ENCODE measurements around the gene ZNF438.

The ZNF438 gene

DNA sequence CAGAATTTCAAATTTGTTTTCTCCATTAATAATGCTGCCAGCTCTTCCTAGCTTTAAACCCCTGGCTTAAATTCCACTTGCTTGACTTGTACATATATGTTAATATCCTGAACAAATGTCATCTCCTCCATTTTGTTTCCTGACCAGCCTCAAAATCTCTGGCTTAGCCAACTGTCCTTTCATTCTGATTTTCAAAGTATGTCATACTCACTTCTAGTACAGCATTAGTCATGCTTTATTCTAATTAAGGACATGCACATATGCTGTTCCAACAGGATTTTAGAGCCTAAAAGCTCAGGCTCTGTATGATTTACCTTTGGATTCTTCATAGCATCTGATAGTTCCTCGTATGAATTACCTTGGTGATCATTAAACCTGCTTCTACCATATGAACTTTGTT lies 158.3 kb downstream of the ZNF438 start (continued):
- TF ChIP-seq, protein P1, sequence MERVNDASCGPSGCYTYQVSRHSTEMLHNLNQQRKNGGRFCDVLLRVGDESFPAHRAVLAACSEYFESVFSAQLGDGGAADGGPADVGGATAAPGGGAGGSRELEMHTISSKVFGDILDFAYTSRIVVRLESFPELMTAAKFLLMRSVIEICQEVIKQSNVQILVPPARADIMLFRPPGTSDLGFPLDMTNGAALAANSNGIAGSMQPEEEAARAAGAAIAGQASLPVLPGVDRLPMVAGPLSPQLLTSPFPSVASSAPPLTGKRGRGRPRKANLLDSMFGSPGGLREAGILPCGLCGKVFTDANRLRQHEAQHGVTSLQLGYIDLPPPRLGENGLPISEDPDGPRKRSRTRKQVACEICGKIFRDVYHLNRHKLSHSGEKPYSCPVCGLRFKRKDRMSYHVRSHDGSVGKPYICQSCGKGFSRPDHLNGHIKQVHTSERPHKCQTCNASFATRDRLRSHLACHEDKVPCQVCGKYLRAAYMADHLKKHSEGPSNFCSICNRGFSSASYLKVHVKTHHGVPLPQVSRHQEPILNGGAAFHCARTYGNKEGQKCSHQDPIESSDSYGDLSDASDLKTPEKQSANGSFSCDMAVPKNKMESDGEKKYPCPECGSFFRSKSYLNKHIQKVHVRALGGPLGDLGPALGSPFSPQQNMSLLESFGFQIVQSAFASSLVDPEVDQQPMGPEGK (CRISPR knock-in tag; IDR thresholded peaks at IDR 0.05; ENCODE audit: borderline replicate concordance) = no peak
- TF ChIP-seq, protein P2, sequence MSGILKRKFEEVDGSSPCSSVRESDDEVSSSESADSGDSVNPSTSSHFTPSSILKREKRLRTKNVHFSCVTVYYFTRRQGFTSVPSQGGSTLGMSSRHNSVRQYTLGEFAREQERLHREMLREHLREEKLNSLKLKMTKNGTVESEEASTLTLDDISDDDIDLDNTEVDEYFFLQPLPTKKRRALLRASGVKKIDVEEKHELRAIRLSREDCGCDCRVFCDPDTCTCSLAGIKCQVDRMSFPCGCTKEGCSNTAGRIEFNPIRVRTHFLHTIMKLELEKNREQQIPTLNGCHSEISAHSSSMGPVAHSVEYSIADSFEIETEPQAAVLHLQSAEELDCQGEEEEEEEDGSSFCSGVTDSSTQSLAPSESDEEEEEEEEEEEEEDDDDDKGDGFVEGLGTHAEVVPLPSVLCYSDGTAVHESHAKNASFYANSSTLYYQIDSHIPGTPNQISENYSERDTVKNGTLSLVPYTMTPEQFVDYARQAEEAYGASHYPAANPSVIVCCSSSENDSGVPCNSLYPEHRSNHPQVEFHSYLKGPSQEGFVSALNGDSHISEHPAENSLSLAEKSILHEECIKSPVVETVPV (CRISPR knock-in tag; IDR thresholded peaks at IDR 0.05) = no peak
- TF ChIP-seq GLIS3 (CRISPR knock-in tag; IDR thresholded peaks at IDR 0.05) (no peak), ZFP3 (CRISPR knock-in tag; IDR thresholded peaks at IDR 0.05) (no peak), TOX (CRISPR knock-in tag; IDR thresholded peaks at IDR 0.05; ENCODE audit: borderline replicate concordance) (no peak), ZFP30 (CRISPR knock-in tag; IDR thresholded peaks at IDR 0.05) (no peak), PPARA (CRISPR knock-in tag; IDR thresholded peaks at IDR 0.05; ENCODE audit: borderline replicate concordance) (no peak), ESRRG (CRISPR knock-in tag; IDR thresholded peaks at IDR 0.05) (no peak), SNAI2 (CRISPR knock-in tag; IDR thresholded peaks at IDR 0.05) (no peak)

DNA sequence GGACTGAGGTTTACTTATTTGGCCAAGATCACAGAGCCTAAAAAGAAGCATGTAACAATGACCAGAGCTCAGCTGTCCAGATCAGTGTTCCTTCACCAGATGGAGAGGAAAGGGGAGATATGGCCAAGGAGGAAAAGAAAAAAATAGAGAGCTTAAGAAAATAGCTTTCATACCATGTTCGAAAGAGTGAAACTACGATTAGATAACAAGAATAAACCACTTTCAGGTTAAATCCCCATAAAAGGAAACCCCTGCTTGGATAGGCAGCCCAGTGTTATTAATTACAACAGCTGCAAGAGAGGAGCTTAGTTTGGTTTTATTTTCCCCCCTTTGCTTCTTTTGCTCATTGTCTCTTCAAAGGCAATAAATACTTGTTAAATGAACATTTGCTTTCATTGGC lies 160.8 kb downstream of the ZNF438 start:
- TF ChIP-seq TCF4 (CRISPR knock-in tag; IDR thresholded peaks at IDR 0.05; ENCODE audit: borderline replicate concordance) (no peak), ESRRG (CRISPR knock-in tag; IDR thresholded peaks at IDR 0.05) (no peak), ARNTL (CRISPR knock-in tag; IDR thresholded peaks at IDR 0.05; ENCODE audit: borderline replicate concordance, low read depth) (no peak), OSR1 (CRISPR knock-in tag; IDR thresholded peaks at IDR 0.05) (no peak)
- TF ChIP-seq, protein P3, sequence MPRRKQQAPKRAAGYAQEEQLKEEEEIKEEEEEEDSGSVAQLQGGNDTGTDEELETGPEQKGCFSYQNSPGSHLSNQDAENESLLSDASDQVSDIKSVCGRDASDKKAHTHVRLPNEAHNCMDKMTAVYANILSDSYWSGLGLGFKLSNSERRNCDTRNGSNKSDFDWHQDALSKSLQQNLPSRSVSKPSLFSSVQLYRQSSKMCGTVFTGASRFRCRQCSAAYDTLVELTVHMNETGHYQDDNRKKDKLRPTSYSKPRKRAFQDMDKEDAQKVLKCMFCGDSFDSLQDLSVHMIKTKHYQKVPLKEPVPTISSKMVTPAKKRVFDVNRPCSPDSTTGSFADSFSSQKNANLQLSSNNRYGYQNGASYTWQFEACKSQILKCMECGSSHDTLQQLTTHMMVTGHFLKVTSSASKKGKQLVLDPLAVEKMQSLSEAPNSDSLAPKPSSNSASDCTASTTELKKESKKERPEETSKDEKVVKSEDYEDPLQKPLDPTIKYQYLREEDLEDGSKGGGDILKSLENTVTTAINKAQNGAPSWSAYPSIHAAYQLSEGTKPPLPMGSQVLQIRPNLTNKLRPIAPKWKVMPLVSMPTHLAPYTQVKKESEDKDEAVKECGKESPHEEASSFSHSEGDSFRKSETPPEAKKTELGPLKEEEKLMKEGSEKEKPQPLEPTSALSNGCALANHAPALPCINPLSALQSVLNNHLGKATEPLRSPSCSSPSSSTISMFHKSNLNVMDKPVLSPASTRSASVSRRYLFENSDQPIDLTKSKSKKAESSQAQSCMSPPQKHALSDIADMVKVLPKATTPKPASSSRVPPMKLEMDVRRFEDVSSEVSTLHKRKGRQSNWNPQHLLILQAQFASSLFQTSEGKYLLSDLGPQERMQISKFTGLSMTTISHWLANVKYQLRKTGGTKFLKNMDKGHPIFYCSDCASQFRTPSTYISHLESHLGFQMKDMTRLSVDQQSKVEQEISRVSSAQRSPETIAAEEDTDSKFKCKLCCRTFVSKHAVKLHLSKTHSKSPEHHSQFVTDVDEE (CRISPR knock-in tag; IDR thresholded peaks at IDR 0.05) = no peak

DNA sequence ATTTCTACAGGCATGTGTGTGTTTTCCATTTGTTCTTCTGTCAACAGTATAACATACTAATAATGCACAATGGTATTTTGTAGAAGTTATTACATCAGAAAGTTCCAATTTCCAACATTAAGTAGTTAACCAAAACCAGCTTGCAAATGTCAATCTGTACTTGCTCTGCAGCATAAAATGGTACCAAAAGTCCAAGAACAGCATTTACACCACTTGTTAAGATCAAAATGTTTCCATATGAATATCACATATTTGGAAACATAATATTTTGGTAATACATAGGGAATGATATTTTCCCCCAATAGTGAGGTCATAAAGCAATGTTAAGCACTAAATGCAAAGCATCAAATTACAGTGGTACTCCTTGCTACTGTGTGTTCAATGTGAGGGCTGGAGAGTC lies 162.1 kb downstream of the ZNF438 start:
- ATAC-seq = no peak
- TF ChIP-seq ARNTL (CRISPR knock-in tag; IDR thresholded peaks at IDR 0.05; ENCODE audit: borderline replicate concordance, low read depth) = no peak
- TF ChIP-seq PPARA (CRISPR knock-in tag; IDR thresholded peaks at IDR 0.05; ENCODE audit: borderline replicate concordance) = no peak
- no peak for TF ChIP-seq ZC3H10 (CRISPR knock-in tag; IDR thresholded peaks at IDR 0.05)
- TF ChIP-seq GLIS3 (CRISPR knock-in tag; IDR thresholded peaks at IDR 0.05) = no peak
- TF ChIP-seq ESRRG (CRISPR knock-in tag; IDR thresholded peaks at IDR 0.05) = no peak
- TF ChIP-seq BACH2 (CRISPR knock-in tag; IDR thresholded peaks at IDR 0.05; ENCODE audit: borderline replicate concordance) = no peak
- TF ChIP-seq, protein P4, sequence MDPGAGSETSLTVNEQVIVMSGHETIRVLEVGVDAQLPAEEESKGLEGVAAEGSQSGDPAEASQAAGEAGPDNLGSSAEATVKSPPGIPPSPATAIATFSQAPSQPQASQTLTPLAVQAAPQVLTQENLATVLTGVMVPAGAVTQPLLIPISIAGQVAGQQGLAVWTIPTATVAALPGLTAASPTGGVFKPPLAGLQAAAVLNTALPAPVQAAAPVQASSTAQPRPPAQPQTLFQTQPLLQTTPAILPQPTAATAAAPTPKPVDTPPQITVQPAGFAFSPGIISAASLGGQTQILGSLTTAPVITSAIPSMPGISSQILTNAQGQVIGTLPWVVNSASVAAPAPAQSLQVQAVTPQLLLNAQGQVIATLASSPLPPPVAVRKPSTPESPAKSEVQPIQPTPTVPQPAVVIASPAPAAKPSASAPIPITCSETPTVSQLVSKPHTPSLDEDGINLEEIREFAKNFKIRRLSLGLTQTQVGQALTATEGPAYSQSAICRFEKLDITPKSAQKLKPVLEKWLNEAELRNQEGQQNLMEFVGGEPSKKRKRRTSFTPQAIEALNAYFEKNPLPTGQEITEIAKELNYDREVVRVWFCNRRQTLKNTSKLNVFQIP (CRISPR knock-in tag; IDR thresholded peaks at IDR 0.05; ENCODE audit: borderline replicate concordance, low read depth) = no peak
- TF ChIP-seq ZNF8 (CRISPR knock-in tag; IDR thresholded peaks at IDR 0.05) = no peak

More for the DNA sequence above, 160.8 kb downstream of the ZNF438 start:
- ATAC-seq = no peak

DNA sequence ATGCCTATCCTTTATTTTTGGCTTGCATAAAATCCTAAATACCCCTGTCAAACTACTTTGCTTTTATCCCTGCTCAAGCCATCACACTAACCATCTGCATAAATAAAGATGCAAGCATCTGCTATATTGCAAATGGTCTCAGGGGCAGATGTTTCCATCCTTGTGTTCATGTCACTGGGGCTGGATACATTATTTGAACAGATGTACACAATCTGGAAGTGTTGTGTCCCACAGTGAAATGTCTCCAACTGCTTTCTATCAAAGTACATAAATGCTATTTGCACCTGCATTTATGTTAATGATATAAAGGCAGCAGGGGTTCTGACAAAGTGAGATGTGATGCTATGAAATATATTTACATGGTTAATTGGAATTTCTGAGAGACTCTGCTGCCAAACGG lies 163.1 kb downstream of the ZNF438 start:
- ATAC-seq = no peak
- TF ChIP-seq OSR1 (CRISPR knock-in tag; IDR thresholded peaks at IDR 0.05) (no peak), ZNF565 (CRISPR knock-in tag; conservative IDR thresholded peaks at IDR 0.05; ENCODE audit: low read depth) (no peak), RARB (CRISPR knock-in tag; IDR thresholded peaks at IDR 0.05) (no peak), ZC3H10 (CRISPR knock-in tag; IDR thresholded peaks at IDR 0.05) (no peak), ISL1 (CRISPR knock-in tag; IDR thresholded peaks at IDR 0.05) (no peak), ZNF8 (CRISPR knock-in tag; IDR thresholded peaks at IDR 0.05) (no peak), BACH2 (CRISPR knock-in tag; IDR thresholded peaks at IDR 0.05; ENCODE audit: borderline replicate concordance) (no peak), ZFP3 (CRISPR knock-in tag; IDR thresholded peaks at IDR 0.05) (no peak), CSDC2 (CRISPR knock-in tag; IDR thresholded peaks at IDR 0.05) (no peak)
- TF ChIP-seq, protein P1 (CRISPR knock-in tag; IDR thresholded peaks at IDR 0.05; ENCODE audit: borderline replicate concordance) = no peak
- TF ChIP-seq, protein P2 (CRISPR knock-in tag; IDR thresholded peaks at IDR 0.05) = no peak

Data from SK-N-SH treated with all-trans-retinoic acid at 6 μM for 48 hours (cell line).